Motor neuron (in vitro differentiated cells): ENCODE measurements around the gene DDX39A. TPM values are rescaled to one million over a fixed set of nuclear protein-coding genes. Genes with fewer than 3 reads are reported as not detected.
A peak's percentile ranks its signal among the peaks of the same experiment; 100 is the strongest.
"Not testable (repeated sequence)": the region's sequence is repeated elsewhere in the genome, so short reads cannot be mapped to it uniquely, and the experiment has no call there.

Experiments used
- ATAC-seq, 8 experiments: fragments of 200-7000 bp; cut with Tn5 transposase; replicated peaks in 6 of 8; 2 replicates each; pipeline ENCODE4 v1.8.0; 2021; ENCODE audit warnings: mild to moderate bottlenecking in 8 of 8, moderate library complexity in 8 of 8
- H3K27ac ChIP-seq, 2 donors: fragments of 250-450 bp; sonication (Bioruptor Pico); 2 replicates each; pipeline ENCODE4 v1.9.0; 2021; ENCODE audit warnings: antibody characterized with exemption in 2 of 2, mild to moderate bottlenecking in 2 of 2, moderate library complexity in 1 of 2
- H3K4me1 ChIP-seq, 2 donors: fragments of 250-450 bp; sonication (Bioruptor Pico); replicated peaks in 1 of 2; 2 replicates each; pipeline ENCODE4 v1.6.1; 2021; ENCODE audit warnings: antibody characterized with exemption in 2 of 2, mild to moderate bottlenecking in 2 of 2, moderate library complexity in 1 of 2
- H3K4me3 ChIP-seq, 5 donors: fragments of 250-450 bp; sonication (Bioruptor Pico); 2 replicates each; pipeline ENCODE4 v1.9.0; 2021; ENCODE audit warnings: antibody characterized with exemption in 5 of 5, mild to moderate bottlenecking in 5 of 5, moderate library complexity in 4 of 5
- WGBS, 10 experiments: fragments of 450-650 bp; shearing (Covaris generic); methylation state at CpG; one replicate each; pipeline ENCODE4 v1.0.0; 2022; 5-methylcytosine and 5-hydroxymethylcytosine counted together
- in situ Hi-C, 9 experiments: fragments of 400-800 bp; cut with MboI; loops; one replicate each; pipeline ENCODE4 v1.15.0; 2021; ENCODE audit warnings: low sequenced_read_pairs in 9 of 9, low pct_unique_long_range_greater_than_20kb in 2 of 9; ENCODE audit not compliant: unreplicated experiment in 9 of 9
- total RNA-seq, 8 experiments: library from RNA; unstranded; fragments of 300-600 nt; gene quantifications; 2 replicates each; pipeline versions ENCODE4 v1.2.3 to v1.2.4, GENCODE V29; 2022

Gene DDX39A
- total RNA-seq, 8 experiments from 2014 or later = 25.7 to 134 (median 58.3) TPM

DNA sequence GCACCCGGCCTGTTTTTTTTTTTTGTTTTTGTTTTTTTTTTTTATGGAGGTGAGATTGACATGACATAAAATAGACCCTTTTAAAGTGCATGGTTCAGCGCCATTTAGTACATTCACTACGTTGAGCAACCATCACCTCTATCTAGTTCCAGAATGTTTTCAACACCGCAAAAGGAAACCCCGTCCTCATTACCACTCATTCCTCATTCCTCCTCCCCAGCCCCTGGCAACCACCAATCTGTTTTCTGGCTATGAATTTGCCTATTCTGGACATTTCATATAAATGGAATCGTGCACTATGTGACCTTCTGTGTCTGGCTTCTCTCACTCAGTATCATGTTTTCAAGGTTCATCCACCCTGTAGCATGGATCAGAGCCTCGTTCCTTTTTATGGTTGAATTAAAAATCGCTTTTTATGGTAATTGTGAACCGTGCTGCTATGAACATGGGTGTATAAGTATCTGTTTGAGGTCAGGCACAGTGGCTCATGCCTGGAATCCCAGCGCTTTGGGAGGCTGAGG, 47.8 kb downstream of the DDX39A start:
- Histone ChIP-seq H3K4me3 (no peak overlapping the region), H3K27ac (no peak overlapping the region), H3K4me1 (peaks cover 0 to 11% of the 10 kb centered on the region in 2 donors)
- ATAC-seq = no peak
- 71 to 93% (median 82%) methylated on average over 4 to 8 of the region's 10 CpGs for WGBS, 10 experiments
- in situ Hi-C loops = no loop called here

DNA sequence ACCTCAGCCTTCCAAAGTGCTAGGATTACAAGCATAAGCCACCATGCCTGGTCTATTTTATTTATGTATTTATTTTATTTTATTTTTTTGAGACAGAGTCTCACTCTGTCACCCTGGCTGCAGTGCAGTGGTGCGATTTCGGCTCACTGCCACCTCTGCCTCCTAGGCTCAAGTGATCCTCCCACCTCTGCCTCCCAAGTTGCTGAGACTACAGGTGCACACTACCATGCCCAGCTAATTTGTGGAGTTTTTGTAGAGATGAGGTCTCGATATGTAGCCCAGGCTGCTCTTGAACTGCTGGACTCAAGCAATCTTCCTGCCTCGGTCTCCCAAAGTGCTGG, 48.2 kb downstream of the DDX39A start:
- H3K4me1 ChIP-seq = peaks cover 0 to 11% of the 10 kb centered on the region in 2 donors
- ATAC-seq = no peak
- no peak overlapping the region for H3K27ac ChIP-seq
- 91 to 100% (median 98%) methylated on average over 1 to 4 of the region's 4 CpGs; no CpG with 5 or more reads in 4 of the 10 experiments for WGBS, 10 experiments
- in situ Hi-C loops = no loop called here
- no peak overlapping the region for H3K4me3 ChIP-seq

DNA sequence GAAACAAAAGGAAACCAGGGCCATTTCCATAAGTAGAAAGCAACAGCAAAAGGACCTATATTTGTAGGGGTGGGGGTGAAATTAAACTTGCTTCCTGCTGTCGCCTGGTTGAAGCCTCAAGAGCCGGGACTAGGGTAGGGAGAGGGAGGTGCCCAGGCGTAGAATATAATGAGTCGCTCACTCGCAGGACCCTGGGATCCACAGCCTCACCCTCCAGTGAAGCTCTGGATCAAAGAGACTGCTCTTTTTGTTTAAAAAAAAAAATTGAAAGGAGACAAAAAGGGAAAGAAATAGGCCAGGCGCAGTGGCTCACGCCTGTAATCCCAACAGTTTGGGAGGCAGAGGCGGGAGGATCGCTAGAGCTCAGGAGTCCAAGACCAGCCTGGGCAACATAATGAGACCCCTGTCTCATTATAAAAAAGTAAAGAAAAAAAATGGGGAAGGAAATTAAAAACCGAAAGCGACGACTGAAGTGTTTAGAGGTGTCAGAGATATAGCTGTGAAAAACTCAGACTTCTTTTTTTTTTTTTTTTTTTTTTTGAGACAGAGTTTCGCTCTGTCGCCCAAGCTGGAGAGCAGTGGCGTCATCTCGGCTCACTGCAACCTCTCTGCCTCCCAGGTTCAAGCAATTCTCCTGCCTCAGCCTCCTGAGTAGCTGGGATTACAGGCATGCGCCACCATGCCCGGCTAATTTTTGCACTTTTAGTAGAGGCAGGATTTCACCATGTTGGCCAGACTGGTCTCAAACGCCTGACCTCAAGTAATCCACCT, 48.8 kb downstream of the DDX39A start:
- peak in 7 of 8 experiments; percentile 21 to 82 (median 48) for ATAC-seq
- in situ Hi-C loops = no loop called here
- H3K27ac ChIP-seq = no peak overlapping the region
- H3K4me3 ChIP-seq = no peak overlapping the region
- WGBS, 10 experiments = 16 to 86% (median 66%) methylated on average over 3 to 13 of the region's 19 CpGs; no CpG with 5 or more reads in 1 of the 10 experiments
- peaks cover 0 to 9% of the 10 kb centered on the region in 2 donors for H3K4me1 ChIP-seq

DNA sequence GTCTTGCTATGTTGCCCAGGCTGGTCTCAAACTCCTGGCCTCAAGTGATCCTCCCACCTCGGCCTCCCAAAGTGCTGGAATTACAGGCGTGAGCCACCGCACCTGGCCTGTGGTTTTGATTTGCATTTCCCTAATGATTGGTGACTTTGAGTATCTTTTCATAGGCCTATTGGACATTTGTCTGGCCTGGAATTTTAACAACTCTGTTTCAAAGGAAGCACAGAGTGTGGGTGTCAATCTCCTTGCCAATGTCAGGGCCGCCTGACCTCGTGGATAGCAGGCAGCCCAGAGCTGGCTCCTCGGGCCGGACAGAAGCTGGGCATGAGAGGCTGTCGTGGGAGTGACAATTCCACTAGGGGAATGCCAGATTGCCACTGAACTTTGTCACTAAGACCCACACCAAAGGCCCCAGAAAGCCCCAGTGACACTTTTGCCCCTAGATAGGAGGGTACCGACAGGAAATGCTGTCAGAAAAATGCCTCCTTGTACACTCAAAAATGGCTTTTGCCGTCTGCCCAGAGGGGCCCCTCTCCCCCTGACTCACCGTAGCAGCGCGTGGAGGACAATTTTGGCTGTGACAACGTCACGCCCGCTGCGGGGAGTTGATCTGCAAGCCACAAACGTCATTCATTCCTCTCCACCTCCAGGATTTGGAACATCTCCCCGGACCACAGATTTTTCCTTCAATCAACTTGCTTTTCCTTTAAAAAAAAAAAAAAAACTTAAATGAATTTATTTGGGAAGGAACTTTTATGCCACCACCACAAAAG, 49.6 kb downstream of the DDX39A start:
- WGBS, 10 experiments = 46 to 90% (median 66%) methylated on average over 2 to 16 of the region's 19 CpGs; no CpG with 5 or more reads in 2 of the 10 experiments
- Histone ChIP-seq H3K4me3 (no peak overlapping the region), H3K4me1 (peaks cover 0 to 7% of the 10 kb centered on the region in 2 donors), H3K27ac (no peak overlapping the region)
- in situ Hi-C loops = no loop called here
- ATAC-seq = peak in 2 of 8 experiments; percentile 47 to 55

DNA sequence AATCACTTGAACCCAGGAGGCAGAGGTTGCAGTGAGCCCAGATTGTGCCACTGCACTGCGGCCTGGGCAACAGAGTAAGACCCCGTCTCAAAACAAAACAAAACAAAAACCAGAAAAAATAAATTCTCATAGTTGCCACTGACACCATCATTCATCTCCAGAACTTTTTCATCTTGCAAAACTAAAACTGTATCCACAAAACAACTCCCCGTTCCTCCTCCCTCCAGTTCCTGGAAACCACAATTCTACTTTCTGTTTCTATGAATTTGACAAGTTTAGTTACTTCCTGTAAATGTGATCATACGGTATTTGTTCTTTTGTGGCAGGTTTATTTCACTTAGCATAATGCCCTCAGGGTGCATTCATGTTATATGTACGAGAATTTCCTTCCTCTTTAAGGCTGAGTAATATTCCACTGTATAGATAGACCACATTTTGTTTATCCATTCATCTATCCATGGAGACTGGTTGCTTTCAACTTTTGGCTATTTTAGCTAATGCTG, 51.1 kb downstream of the DDX39A start:
- Histone ChIP-seq H3K4me1 (peaks cover 11 to 15% of the 10 kb centered on the region in 2 donors), H3K4me3 (no peak overlapping the region), H3K27ac (no peak overlapping the region)
- peak in 1 of 8 experiments; percentile 42 for ATAC-seq
- 36 to 100% (median 82%) methylated on average over 1 to 5 of the region's 5 CpGs for WGBS, 10 experiments
- in situ Hi-C loops = no loop called here

DNA sequence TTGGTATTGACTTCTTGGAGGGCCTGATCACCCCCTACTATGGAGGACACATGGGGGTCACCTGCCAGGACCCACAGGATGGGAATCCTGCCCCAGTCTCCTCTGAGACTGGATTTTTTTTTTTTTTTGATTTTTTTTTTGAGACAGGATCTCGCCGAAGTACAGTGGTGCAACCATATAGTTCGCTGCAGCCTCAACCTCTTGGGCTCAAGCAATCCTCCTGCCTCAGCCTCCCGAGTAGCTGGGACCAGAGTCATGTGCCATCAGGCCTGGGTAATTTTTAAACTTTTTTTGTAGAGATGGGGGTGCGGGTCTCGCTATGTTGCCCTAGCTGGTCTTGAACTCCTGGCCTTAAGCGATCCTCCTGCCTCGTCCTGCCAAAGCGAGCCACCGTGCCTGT, 52.1 kb downstream of the DDX39A start:
- no peak overlapping the region for H3K4me3 ChIP-seq
- in situ Hi-C loops = no loop called here
- WGBS, 10 experiments = 72 to 100% (median 91%) methylated on average over 1 to 9 of the region's 10 CpGs; no CpG with 5 or more reads in 3 of the 10 experiments

DNA sequence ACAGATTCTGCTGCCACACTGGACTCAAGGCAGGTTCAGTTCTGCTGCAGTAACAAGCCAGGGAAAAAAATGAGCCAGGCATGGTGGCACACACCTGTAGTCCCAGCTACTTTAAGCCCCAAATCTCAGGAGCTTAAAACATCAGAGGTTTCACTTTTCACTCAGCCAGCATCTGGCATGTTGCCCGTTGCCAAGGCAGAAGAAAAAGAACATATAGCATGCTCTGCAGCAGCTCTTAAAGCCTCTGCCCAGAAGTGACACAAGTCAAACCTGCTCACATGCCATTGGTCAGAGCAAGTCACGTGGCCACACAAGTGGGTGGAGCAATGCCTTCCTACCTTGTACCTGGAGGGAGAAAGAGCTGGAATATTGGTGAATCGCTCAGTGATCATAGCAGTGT, 52.6 kb downstream of the DDX39A start:
- in situ Hi-C loops = no loop called here
- peak in 5 of 8 experiments; percentile 24 to 71 (median 40) for ATAC-seq
- peaks cover 12 to 16% of the 10 kb centered on the region in 2 donors for H3K4me1 ChIP-seq
- WGBS, 10 experiments = 0 to 44% (median 10%) methylated on average over 1 to 2 of the region's 3 CpGs; no CpG with 5 or more reads in 5 of the 10 experiments
- H3K4me3 ChIP-seq = no peak overlapping the region
- H3K27ac ChIP-seq = no peak overlapping the region

More for the DNA sequence above, 52.1 kb downstream of the DDX39A start:
- ATAC-seq = no peak
- Histone ChIP-seq H3K4me1 (peaks cover 12 to 16% of the 10 kb centered on the region in 2 donors), H3K27ac (no peak overlapping the region)

DNA sequence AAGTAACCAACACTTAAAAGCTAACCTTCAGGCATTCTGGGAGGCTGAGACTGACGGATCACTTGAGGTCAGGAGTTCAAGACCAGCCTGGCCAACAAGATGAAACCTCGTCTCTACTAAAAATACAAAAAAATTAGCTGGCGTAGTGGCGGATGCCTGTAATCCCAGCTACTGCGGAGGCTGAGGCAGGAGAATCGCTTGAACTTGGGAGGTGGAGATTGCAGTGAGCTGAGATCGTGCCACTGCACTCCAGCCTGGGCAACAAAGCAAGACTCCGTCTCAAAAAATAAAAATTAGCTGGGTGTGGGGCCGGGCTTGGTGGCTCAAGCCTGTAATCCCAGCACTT, 55.1 kb downstream of the DDX39A start:
- H3K4me3 ChIP-seq, in situ Hi-C loops: not testable (repeated sequence)

DNA sequence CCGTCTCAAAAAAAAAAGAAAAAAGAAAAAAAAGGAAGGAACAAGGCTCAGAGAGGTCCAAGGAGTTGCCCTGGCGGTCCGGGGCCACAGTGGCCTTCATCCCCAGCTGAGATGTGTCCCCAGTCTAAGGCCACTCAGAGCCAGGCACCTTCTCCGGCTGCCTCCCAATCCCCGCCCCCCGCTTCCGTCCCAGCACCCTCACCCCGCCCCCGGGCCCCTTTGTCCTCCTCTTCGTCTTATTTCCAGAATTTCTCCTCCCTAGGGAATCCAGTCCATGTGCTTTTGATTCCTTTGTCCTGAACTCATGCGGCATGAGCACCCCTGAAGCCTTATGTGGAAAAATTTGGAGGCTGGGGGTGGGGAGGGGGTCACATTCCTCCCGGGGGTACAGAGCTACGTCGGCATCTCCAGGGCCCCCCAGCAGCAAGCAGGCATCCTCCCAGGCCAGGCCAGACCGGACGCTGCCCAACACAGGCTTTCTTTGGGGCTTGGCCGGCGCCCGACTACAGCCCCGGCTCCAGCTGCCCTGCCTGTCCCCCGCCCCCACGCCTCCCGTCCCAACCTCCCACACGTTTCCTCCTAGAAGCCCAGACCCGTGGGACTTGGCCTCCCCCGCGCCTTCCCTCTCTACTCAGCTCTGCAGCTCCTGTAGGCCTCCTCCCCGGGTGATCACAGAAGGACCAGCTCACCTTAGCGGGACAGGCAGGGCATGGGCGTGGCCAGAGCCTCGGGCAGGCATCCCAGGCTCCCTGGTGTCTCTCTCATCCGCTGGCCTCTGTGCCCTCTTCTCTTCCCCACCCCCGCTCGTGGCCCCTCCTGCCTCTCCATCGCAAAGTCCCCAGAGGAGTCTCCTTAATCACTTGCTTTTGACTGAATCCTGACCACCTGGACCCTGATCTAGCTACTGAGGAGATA, 55.7 kb downstream of the DDX39A start:
- in situ Hi-C loops = no loop called here
- 18% methylated on average over 4 of the region's 35 CpGs; no CpG with 5 or more reads in 9 of the 10 experiments for WGBS, 10 experiments
- Histone ChIP-seq H3K27ac (peak overlapping the region; percentile 54 to 70), H3K4me1 (peaks cover 12% of the 10 kb centered on the region in 2 donors), H3K4me3 (peak overlapping the region in 3 of 5 donors; percentile 3 to 17 (median 9))
- peak; percentile 63 to 96 (median 80) for ATAC-seq

More for the DNA sequence above, 55.1 kb downstream of the DDX39A start:
- ATAC-seq = not testable (repeated sequence)
- 60 to 100% (median 66%) methylated on average over 1 to 5 of the region's 9 CpGs; no CpG with 5 or more reads in 4 of the 10 experiments for WGBS, 10 experiments
- Histone ChIP-seq H3K4me1 (peaks cover 12% of the 10 kb centered on the region in 2 donors), H3K27ac (peak overlapping the region in 1 of 2 donors; percentile 70)

DNA sequence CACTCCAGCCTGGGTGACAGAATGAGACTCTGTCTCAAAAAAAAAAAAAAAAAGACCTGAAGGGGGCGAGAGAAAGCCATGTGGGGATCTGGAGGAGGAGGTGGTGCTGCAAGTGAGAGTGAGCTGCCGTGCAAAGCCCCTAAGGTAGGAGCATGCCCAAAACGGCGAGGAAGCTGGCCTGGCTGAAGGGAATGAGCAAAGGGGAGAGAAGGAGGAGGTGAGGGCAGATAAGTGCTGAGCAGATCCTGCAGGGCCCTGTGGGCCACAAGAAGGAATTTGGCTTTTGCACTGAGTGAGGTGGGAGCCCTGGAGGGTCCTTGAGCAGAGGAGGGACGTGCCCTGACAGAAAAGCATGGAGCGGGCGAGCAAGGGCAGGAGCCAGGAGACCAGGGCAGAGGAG, 57.3 kb downstream of the DDX39A start:
- H3K4me1 ChIP-seq = peaks cover 12% of the 10 kb centered on the region in 2 donors

More for the DNA sequence above, 57.3 kb downstream of the DDX39A start:
- in situ Hi-C loops = no loop called here
- H3K27ac ChIP-seq = no peak overlapping the region
- H3K4me3 ChIP-seq = no peak overlapping the region
- 17 to 80% (median 56%) methylated on average over 2 to 7 of the region's 7 CpGs; no CpG with 5 or more reads in 2 of the 10 experiments for WGBS, 10 experiments
- ATAC-seq = peak in 1 of 8 experiments; percentile 72
